Measurements from ENCODE around the gene SVIP. TPM values are rescaled to one million over a fixed set of nuclear protein-coding genes. Genes with fewer than 3 reads are reported as not detected.

Gene SVIP
- total RNA-seq, 2 experiments from 2014 or later, result not detected

DNA sequence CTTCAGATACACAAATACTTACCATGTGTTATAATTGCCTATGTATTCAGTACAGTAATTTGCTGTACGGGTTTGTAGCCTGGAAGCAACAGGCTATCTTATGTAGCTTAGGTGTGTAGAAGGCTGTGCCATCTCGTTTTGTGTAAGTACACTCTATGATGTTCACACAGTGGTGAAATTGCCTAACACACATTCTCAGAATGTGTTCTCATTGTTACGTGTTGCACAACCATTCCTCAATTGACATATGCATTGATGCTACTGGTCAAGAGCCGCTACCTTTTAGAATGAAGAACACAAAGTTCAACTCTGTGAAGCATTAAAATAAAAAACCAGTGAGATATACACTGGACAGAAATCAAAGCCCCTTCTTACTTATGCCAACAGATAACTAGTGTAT is 26.7 kb downstream of the SVIP start:
- Histone ChIP-seq H3K9me3 (ENCODE audit: low read length) (no peaks in the 10 kb centered on the region), H3K9me2 (ENCODE audit: insufficient read depth, low read length) (no peaks in the 10 kb centered on the region), H4K20me1 (ENCODE audit: insufficient read depth, low read length) (no peaks in the 10 kb centered on the region), H3K27ac (ENCODE audit: low read depth, low read length, poor library complexity, severe bottlenecking) (no peak overlapping the region), H3K4me2 (ENCODE audit: low read length) (no peak overlapping the region), H3K36me3 (ENCODE audit: insufficient read depth, low read length) (no peaks in the 10 kb centered on the region), H3K79me2 (ENCODE audit: insufficient read depth, low read depth, low read length) (no peaks in the 10 kb centered on the region), H3K4me1 (ENCODE audit: insufficient read depth, low read length, poor library complexity, severe bottlenecking) (peaks cover 9% of the 10 kb centered on the region), H3K4me3 (ENCODE audit: low read depth, low read length, poor library complexity, severe bottlenecking) (no peak overlapping the region), H2AFZ (ENCODE audit: low read length) (no peak overlapping the region)
- ChIA-PET CTCF (ENCODE audit: unreplicated experiment) (no interaction called here), POLR2A (no interaction called here)
- no TSS peak for BruUV-seq (replicated peaks)
- TF ChIP-seq EZH2phosphoT487 (IDR thresholded peaks at IDR 0.05; ENCODE audit: borderline replicate concordance, low read depth, low read length) (no peak), CTCF (conservative IDR thresholded peaks at IDR 0.05; ENCODE audit: low read length) (no peak)
- DNase-seq (ENCODE audit: low spot score), result no peak
- intact Hi-C loops (cut with micrococcal nuclease; ENCODE audit: unreplicated experiment), result no loop called here

- no peaks in the 10 kb centered on the region for H4K20me1 ChIP-seq (ENCODE audit: insufficient read depth, low read length)
- BruUV-seq (replicated peaks), result no TSS peak
- CTCF ChIA-PET (ENCODE audit: unreplicated experiment), result interaction anchor here (0.6 kb wide), 1 partner anchor 811 kb away, joined by 3 read pairs; no protein-coding TSS in a partner anchor
- intact Hi-C loops (cut with micrococcal nuclease; ENCODE audit: unreplicated experiment), result no loop called here
- TF ChIP-seq CTCF (conservative IDR thresholded peaks at IDR 0.05; ENCODE audit: low read length), result no peak
- no peak for TF ChIP-seq EZH2phosphoT487 (IDR thresholded peaks at IDR 0.05; ENCODE audit: borderline replicate concordance, low read depth, low read length)
- no peaks in the 10 kb centered on the region for H3K9me3 ChIP-seq (ENCODE audit: low read length)
- H3K9me2 ChIP-seq (ENCODE audit: insufficient read depth, low read length), result no peaks in the 10 kb centered on the region
- DNase-seq (ENCODE audit: low spot score), result no peak
- H3K4me3 ChIP-seq (ENCODE audit: low read depth, low read length, poor library complexity, severe bottlenecking), result no peak overlapping the region
- no peak overlapping the region for H3K27ac ChIP-seq (ENCODE audit: low read depth, low read length, poor library complexity, severe bottlenecking)
- no peaks in the 10 kb centered on the region for H3K79me2 ChIP-seq (ENCODE audit: insufficient read depth, low read depth, low read length)
- H2AFZ ChIP-seq (ENCODE audit: low read length), result no peak overlapping the region
- no peaks in the 10 kb centered on the region for H3K4me1 ChIP-seq (ENCODE audit: insufficient read depth, low read length, poor library complexity, severe bottlenecking)
- H3K4me2 ChIP-seq (ENCODE audit: low read length), result no peak overlapping the region
- POLR2A ChIA-PET, result interaction anchor here (0.5 to 1.5 kb wide), 2 partner anchors 13 to 346 kb away, joined by 3 read pairs; no protein-coding TSS in a partner anchor
- no peaks in the 10 kb centered on the region for H3K36me3 ChIP-seq (ENCODE audit: insufficient read depth, low read length)
Observed at GRCh38 chr11:22800482-22800881, 29.1 kb downstream of the SVIP start.

GRCh38 chr11:22798901-22799300 is 30.7 kb downstream of the SVIP start:
- Histone ChIP-seq H3K27ac (ENCODE audit: low read depth, low read length, poor library complexity, severe bottlenecking) (no peak overlapping the region), H3K9me3 (ENCODE audit: low read length) (no peaks in the 10 kb centered on the region), H3K4me1 (ENCODE audit: insufficient read depth, low read length, poor library complexity, severe bottlenecking) (no peaks in the 10 kb centered on the region), H2AFZ (ENCODE audit: low read length) (no peak overlapping the region), H3K9me2 (ENCODE audit: insufficient read depth, low read length) (no peaks in the 10 kb centered on the region), H3K4me3 (ENCODE audit: low read depth, low read length, poor library complexity, severe bottlenecking) (no peak overlapping the region), H3K79me2 (ENCODE audit: insufficient read depth, low read depth, low read length) (no peaks in the 10 kb centered on the region), H3K4me2 (ENCODE audit: low read length) (no peak overlapping the region), H4K20me1 (ENCODE audit: insufficient read depth, low read length) (no peaks in the 10 kb centered on the region), H3K36me3 (ENCODE audit: insufficient read depth, low read length) (no peaks in the 10 kb centered on the region)
- ChIA-PET CTCF (ENCODE audit: unreplicated experiment) (no interaction called here), POLR2A (interaction anchor here (1.2 kb wide), 1 partner anchor 9 kb away, joined by 4 read pairs; no protein-coding TSS in a partner anchor)
- BruUV-seq (replicated peaks), result no TSS peak
- TF ChIP-seq EZH2phosphoT487 (IDR thresholded peaks at IDR 0.05; ENCODE audit: borderline replicate concordance, low read depth, low read length) (no peak), CTCF (conservative IDR thresholded peaks at IDR 0.05; ENCODE audit: low read length) (no peak)
- intact Hi-C loops (cut with micrococcal nuclease; ENCODE audit: unreplicated experiment), result no loop called here
- DNase-seq (ENCODE audit: low spot score), result no peak

Measured in OCI-LY7 (cell line).